ENCODE measurements around the gene MRGPRD. TPM values are rescaled to one million over a fixed set of nuclear protein-coding genes. Genes with fewer than 3 reads are reported as not detected.

Gene MRGPRD
- total RNA-seq, 1 experiment from 2014 or later, result not detected

DNA sequence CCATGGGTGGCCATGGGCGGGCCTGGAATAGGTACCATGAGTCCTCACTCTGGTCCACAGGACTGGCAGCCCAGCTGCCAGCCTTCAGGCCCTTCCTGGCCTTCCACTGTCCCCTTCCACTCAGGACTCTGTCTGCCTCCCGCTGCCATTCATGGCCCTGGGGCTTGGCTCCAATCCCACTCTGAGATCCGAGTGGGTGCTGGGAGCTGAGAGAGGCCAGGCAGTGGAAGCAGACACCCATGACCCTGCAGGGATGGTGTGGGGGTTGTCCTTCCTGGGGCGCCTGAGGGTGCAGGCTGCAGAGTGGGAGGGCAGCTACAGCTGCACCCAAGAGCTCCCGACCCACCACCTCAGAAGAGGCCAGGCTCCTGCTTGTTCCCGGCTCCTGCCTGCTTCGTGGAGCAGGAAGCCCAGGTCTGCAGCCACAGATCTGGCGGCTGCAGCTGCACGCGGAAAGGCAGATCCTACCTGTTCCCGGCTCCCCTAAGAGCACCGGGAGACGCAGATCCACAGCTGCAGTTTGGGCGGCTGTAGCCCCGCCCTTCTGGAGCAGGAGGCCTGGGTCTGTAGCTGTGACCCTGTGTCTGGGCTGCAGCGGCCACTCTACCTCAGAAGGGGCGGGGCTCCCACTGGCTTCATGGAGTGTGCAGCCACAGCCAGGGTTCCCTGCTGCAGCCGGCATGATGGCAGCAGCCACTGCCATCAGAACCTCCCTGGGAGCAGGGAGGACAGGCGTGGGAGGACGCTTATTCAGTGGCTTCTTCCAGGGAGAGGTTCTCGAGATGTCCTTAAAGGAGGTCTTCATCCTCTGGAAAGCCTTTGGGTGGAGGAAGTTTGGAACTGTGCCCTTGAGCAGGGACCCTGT, 49.6 kb downstream of the MRGPRD start (continued):
- TF ChIP-seq NFYB (CRISPR knock-in tag; conservative IDR thresholded peaks at IDR 0.05; ENCODE audit: low read depth) (no peak), CREB1 (CRISPR knock-in tag; IDR thresholded peaks at IDR 0.05) (no peak), ZNF396 (CRISPR knock-in tag; IDR thresholded peaks at IDR 0.05; ENCODE audit: borderline replicate concordance) (no peak), ZNF416 (CRISPR knock-in tag; IDR thresholded peaks at IDR 0.05) (no peak)
- TF ChIP-seq, protein P1, sequence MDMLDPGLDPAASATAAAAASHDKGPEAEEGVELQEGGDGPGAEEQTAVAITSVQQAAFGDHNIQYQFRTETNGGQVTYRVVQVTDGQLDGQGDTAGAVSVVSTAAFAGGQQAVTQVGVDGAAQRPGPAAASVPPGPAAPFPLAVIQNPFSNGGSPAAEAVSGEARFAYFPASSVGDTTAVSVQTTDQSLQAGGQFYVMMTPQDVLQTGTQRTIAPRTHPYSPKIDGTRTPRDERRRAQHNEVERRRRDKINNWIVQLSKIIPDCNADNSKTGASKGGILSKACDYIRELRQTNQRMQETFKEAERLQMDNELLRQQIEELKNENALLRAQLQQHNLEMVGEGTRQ (CRISPR knock-in tag; IDR thresholded peaks at IDR 0.05), result no peak

Other genes with a start within 250 kb of the MRGPRD start
- gene TESMIN, start 229.5 kb downstream of the MRGPRD start, total RNA-seq (2021), result 78.8 to 91.9 TPM (median 85.6 TPM) in 3 replicates
- gene CPT1A, start 139.1 kb downstream of the MRGPRD start, total RNA-seq (2021), result 18.4 to 28.1 TPM (median 20.3 TPM) in 3 replicates
- 80.1 to 83.6 TPM (median 82.3 TPM) in 3 replicates for gene MRPL21, start 77.2 kb downstream of the MRGPRD start, total RNA-seq (2021)
- 17.8 to 22.5 TPM (median 19.3 TPM) in 3 replicates for gene IGHMBP2, start 77.1 kb downstream of the MRGPRD start, total RNA-seq (2021)
- 3.8 to 6.5 TPM (median 5.5 TPM) in 3 replicates for gene MRGPRF, start 32.3 kb upstream of the MRGPRD start, total RNA-seq (2021)
- 20.2 to 24.6 TPM (median 22.0 TPM) in 3 replicates for gene TPCN2, start 67.9 kb upstream of the MRGPRD start, total RNA-seq (2021)
- gene SMIM38, start 174.9 kb upstream of the MRGPRD start, total RNA-seq (2021), result 0.39 to 1.4 TPM (median 0.98 TPM) in 3 replicates

Measured in WTC11 (cell line).